RPMI8226 (cell line): ENCODE measurements around the gene SND1.

ENCODE experiments used
- DNase-seq: peaks from one replicate; pipeline ENCODE4 v3.0.0-alpha.2; 2015

Gene SND1

DNA sequence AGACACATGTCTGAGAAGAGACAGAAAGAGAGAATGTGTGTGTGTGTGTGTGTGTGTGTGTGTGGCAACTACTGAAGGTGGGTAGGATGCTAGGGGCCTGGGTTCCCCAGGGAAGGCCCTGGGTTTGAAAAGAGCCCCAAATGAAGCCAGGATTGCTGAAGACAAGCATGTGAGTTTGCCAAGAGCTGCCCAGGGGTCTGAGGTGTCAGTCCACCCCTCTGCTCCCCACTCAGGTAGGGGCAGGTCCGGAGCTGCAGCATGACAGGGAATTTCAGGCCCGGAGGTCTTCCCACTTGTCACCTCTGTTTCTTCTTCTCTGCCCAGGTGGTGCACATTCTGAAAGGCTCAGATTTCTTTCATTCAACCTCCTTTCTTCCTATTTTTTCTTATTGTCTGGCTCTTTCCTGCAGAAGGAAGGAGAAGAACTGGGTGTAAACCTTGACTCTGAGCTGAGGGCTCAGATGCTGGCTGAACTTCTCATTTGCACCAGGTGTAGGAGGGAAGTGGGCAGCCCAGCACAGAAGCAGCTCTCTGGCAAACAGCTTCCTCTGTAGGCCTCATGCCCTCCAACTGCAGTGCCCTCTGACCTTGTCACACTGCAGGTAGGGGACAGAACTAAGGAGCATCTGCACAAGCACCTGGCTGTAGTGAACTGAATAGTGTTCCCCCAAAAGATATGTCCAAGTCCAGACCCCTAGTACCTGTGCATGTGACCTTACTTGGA, 458.8 kb downstream of the SND1 start:
- DNase-seq = no peak

GRCh38 chr7:128112018-128112780, 460.2 kb downstream of the SND1 start:
- DNase-seq = no peak

DNA sequence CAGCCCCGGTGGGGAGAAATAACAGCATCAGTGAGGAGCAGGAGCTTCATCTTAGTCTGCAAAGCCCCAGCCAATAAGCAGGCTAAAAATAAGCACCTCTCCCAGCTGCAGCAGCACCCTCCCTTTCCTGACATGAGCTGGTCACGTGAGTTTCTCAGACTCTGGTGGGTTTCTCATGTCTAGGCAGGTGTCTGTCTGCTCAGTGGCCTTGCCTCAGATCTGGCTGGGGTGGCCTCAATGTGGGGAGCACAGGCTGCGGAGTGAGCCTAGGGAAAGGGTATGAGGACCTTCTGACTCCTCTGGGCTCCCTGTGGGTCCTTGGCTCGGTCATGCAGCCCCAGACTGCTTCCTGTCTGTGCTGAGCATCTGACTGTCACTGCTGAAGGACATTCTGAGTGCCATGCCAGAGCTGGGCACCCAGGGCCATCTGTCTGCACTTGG, 460.8 kb downstream of the SND1 start:
- DNase-seq = no peak

DNA sequence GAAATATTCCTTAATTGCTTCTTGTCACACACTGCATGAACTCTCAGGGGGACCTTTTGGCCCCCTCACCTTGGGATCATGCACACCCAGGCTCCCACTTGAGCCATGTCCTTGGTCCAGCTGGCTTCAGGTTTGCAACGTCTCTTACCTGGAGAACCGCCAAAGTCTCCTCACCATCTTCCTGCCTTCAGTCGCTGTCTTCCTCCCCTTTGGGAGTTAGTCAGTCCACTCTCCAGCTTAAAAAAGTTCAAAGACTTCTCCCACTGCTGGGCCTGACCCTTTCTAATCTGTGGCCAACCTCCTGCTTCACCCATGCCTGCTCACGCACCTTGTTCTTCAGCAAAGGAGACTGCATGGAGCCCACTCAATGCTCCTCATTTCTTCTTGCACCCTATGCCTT, 461.8 kb downstream of the SND1 start:
- DNase-seq = no peak

- no peak for DNase-seq
These were observed 462.8 kb downstream of the SND1 start for GRCh38 chr7:128114806-128115205.

- no peak for DNase-seq
These were observed 463.4 kb downstream of the SND1 start for GRCh38 chr7:128115336-128115820.

- DNase-seq = no peak
These were observed 464.1 kb downstream of the SND1 start for GRCh38 chr7:128115821-128116723.

GRCh38 chr7:128116740-128117139, 464.7 kb downstream of the SND1 start:
- no peak for DNase-seq

GRCh38 chr7:128117691-128118090, 465.7 kb downstream of the SND1 start:
- no peak for DNase-seq

GRCh38 chr7:128119036-128119435, 467.0 kb downstream of the SND1 start:
- DNase-seq = no peak

- DNase-seq = no peak
These were observed 468.1 kb downstream of the SND1 start for GRCh38 chr7:128120116-128120515.

GRCh38 chr7:128120976-128121490, 469.0 kb downstream of the SND1 start:
- DNase-seq = no peak

- DNase-seq = no peak
These were observed 469.9 kb downstream of the SND1 start for GRCh38 chr7:128121711-128122530.

DNA sequence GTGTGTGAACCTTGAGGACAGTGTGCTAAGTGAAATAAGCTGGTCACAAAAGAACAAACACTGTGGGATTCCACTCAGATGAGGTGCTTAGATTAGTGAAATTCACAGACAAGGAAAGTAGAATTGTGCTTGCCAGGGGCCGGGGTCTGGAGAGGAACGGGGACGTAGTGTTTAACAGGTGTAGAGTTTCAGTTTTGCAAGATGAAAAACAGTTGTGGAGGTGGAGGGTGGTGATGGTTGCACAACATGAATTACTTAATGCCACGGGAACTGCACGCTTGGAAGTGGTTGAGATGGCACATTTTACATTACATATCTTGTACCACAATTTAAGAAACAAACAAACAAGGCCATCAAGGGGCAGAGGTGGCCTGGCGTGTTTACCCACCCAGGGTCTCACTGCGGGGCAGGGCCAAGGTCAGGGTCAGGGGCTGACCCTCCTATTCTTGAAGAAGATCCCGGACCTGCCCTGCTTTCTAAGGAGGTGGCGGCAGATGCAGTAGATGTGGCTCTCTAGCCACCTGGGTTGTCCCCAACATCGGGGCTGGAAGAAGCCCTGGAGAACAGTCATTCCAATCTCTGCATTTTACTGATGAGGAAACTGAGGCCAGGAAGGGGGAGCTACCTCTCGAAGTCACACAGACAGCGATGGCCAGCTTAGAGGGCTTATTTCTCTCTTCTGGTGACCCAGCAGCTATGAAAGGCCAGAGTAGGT, 470.7 kb downstream of the SND1 start:
- DNase-seq = no peak

GRCh38 chr7:128123291-128124037, 471.5 kb downstream of the SND1 start:
- DNase-seq = no peak

DNA sequence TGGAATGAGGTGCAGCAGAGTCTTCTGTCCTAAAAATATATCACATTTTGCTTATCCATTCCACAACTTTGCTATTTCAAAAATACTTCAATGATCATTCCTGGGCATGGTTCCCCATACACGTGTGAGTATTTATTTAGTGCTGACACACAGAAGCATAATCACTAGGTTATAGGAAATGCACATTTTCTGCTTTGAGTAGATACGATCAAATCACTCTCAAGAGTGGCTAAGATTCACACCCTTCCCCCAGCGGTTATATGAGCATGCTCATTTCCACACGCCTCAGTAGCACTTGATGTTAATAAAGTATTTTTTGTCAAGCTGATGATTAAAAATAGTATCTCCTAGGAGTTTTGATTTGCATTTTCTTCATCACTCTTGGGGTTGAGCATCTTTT, 472.8 kb downstream of the SND1 start:
- no peak for DNase-seq

GRCh38 chr7:128125816-128126215, 473.8 kb downstream of the SND1 start:
- no peak for DNase-seq

DNA sequence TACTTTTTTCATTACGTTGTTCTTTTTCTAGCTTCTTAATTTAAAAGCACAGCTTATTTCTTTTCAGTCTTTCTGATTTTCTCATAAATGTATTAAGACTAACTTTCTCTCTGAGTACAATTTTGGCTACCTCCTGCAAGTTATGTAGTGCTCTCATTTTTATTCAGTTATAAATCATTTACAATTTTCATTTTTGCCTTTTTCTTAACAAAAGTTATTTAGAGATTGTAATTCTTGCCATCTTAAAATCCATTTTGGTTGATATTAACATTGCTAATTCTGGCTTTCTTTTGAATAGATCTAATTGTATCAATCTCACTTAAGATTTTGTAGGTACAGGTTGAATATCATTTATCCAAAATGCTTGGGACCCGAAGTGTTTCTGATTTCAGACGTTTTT, 476.4 kb downstream of the SND1 start:
- no peak for DNase-seq

GRCh38 chr7:128129224-128129864, 477.4 kb downstream of the SND1 start:
- DNase-seq = no peak

GRCh38 chr7:128131115-128131514, 479.1 kb downstream of the SND1 start:
- DNase-seq = no peak
